ENCODE results near the gene MRPS31.

The MRPS31 gene

DNA sequence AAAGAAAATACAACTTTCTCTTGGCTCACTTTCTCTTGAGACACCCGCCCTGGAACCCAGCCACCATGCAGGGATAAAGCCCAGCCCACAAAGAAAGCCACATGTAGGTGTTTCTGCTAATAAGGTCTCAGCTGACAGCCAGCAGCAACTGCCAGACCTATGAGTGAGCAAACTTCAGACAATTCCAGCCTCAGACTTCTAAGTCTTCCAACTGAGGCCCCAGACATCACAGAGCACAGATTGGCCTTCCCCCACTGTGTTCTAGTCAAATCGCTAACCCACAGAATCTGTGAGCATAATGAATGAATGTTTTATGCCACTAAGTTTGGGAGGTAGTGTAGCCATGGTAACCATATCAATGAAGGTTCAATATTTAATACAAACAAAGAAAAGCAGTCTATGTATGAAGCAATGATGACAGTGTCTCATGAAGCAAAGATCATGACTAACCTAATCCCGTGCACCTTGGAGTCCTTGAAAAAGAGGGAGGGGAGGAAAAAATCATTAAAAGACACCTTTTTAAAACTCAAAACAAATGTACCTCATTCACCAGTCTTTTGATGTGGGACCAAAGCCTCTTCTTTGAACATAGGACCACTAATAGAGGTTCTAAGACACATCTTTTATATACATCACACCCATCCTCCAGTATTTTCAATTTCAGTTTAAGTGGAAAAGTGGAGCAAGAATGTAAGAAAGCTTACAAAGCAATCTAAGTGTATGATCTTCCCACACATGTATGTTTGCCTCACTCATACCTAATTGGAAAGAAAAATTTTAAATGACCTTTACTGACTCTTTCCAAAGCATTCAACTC lies 6.2 kb downstream of the MRPS31 start:
- no peak for DNase-seq (ENCODE audit: extremely low read depth, insufficient read length)
- TF ChIP-seq, protein P1, sequence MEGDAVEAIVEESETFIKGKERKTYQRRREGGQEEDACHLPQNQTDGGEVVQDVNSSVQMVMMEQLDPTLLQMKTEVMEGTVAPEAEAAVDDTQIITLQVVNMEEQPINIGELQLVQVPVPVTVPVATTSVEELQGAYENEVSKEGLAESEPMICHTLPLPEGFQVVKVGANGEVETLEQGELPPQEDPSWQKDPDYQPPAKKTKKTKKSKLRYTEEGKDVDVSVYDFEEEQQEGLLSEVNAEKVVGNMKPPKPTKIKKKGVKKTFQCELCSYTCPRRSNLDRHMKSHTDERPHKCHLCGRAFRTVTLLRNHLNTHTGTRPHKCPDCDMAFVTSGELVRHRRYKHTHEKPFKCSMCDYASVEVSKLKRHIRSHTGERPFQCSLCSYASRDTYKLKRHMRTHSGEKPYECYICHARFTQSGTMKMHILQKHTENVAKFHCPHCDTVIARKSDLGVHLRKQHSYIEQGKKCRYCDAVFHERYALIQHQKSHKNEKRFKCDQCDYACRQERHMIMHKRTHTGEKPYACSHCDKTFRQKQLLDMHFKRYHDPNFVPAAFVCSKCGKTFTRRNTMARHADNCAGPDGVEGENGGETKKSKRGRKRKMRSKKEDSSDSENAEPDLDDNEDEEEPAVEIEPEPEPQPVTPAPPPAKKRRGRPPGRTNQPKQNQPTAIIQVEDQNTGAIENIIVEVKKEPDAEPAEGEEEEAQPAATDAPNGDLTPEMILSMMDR (IDR thresholded peaks at IDR 0.05; ENCODE audit: insufficient read depth, low read length, poor library complexity, severe bottlenecking): no peak
- Histone ChIP-seq H3K36me3 (ENCODE audit: control insufficient read depth, insufficient read depth, low read length) (peaks cover 2% of the 10 kb centered on the region), H3K27me3 (replicated peaks; ENCODE audit: control insufficient read depth, insufficient read depth, low read length) (no peaks in the 10 kb centered on the region), H3K4me3 (replicated peaks; ENCODE audit: low read depth, low read length) (no peak overlapping the region)

DNA sequence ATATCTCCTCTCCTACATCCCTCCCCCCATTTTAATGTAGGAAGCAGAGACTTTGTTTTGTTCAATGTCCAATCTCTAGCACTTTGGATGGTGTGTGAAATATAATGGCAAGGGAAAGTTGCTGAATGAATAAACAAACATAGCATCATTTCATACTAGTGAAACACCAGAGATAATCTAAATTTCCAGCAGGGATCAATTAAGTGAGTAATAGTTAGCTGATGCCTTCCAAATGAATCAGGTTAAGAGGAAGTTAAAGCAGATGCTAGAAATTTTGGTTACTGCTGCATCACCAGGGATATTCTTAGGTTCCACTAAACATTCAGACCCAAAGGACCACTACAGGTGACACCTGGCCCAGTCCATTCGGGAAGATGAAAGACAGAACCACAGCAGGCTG lies 8.1 kb downstream of the MRPS31 start:
- Histone ChIP-seq H3K4me3 (replicated peaks; ENCODE audit: low read depth, low read length) (no peak overlapping the region), H3K36me3 (ENCODE audit: control insufficient read depth, insufficient read depth, low read length) (peaks cover 2% of the 10 kb centered on the region), H3K27me3 (replicated peaks; ENCODE audit: control insufficient read depth, insufficient read depth, low read length) (no peaks in the 10 kb centered on the region)
- TF ChIP-seq, protein P1 (IDR thresholded peaks at IDR 0.05; ENCODE audit: insufficient read depth, low read length, poor library complexity, severe bottlenecking): no peak
- no peak for DNase-seq (ENCODE audit: extremely low read depth, insufficient read length)

DNA sequence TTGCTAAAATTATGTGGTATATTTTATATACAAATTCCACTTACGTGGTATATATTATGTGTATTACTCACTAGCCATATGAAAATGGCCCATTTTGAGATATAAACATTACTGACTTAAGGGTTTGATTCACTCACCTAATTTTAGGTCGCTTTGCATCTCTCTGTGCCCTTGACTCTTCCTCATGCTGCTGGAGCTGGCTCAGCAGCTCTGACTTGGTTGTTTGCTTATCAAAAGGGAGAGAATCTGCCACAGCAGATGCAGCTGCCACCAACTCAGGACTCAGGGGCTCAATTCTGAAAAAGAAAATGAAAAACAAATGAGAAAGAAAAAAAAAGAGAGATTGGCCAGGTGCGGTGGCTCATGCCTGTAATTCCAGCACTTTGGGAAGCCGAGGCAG lies 12.2 kb downstream of the MRPS31 start:
- no peaks in the 10 kb centered on the region; the same call in 1 of the 2 replicates for H3K36me3 ChIP-seq (ENCODE audit: control insufficient read depth, insufficient read depth, low read length)
- DNase-seq (ENCODE audit: extremely low read depth, insufficient read length): no peak
- TF ChIP-seq, protein P1 (IDR thresholded peaks at IDR 0.05; ENCODE audit: insufficient read depth, low read length, poor library complexity, severe bottlenecking): no peak

DNA sequence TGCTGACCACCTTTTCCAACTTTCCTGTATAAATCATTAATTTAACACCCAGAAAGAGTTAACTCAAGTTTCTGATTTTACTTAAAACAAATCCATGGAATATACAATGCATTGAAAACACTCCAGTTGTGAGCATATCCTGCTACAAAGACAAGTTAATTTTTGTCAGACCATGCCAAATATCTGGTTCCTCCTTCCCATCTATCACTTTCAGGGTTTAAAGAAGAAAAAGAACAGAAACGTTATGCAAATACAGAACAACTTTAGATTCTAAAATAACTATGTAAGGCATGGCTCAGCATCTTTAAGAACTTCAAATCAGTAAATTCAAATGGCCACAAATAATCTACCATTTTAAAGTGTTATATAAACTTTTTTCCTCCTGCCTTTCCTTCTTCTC lies 14.9 kb downstream of the MRPS31 start:
- TF ChIP-seq, protein P1 (IDR thresholded peaks at IDR 0.05; ENCODE audit: insufficient read depth, low read length, poor library complexity, severe bottlenecking): no peak
- DNase-seq (ENCODE audit: extremely low read depth, insufficient read length): no peak
- Histone ChIP-seq H3K27me3 (replicated peaks; ENCODE audit: control insufficient read depth, insufficient read depth, low read length) (no peaks in the 10 kb centered on the region), H3K36me3 (ENCODE audit: control insufficient read depth, insufficient read depth, low read length) (peaks cover 3% of the 10 kb centered on the region), H3K4me3 (replicated peaks; ENCODE audit: low read depth, low read length) (peak overlapping the region; percentile 22)

More for the DNA sequence above, 12.2 kb downstream of the MRPS31 start:
- Histone ChIP-seq H3K4me3 (replicated peaks; ENCODE audit: low read depth, low read length) (no peak overlapping the region), H3K27me3 (replicated peaks; ENCODE audit: control insufficient read depth, insufficient read depth, low read length) (no peaks in the 10 kb centered on the region)

DNA sequence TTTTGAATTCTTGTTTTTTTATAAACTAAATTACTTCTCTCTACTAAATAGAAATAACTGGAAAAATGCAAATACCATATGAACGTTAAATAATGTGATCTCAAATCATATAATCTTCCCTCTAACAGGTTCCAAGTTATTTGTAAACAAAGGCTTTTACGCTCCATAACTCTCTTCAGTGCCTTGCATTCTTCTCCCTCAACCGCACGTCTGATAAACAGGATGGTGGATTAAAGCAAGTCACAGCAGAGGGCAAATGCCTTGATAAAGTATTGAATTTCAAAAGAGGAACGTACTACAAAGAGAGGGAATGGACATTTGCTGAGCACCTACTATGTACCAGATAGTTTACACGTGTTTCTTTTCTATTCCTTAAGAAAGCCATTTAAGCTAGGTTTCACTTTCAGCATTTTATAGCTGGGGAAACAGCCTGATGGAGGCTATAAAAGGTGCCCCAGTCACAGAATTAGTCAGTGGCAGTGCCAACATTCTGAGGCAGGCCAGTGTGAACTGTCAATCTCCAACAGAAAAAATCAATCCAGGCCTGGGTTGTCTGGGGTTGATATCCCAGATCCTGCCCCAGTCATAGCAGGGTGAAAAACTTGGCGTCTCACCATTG lies 15.8 kb downstream of the MRPS31 start:
- H3K4me3 ChIP-seq (replicated peaks; ENCODE audit: low read depth, low read length): no peak overlapping the region
- peaks cover 3% of the 10 kb centered on the region for H3K36me3 ChIP-seq (ENCODE audit: control insufficient read depth, insufficient read depth, low read length)

More for the DNA sequence above, 15.8 kb downstream of the MRPS31 start:
- no peak for DNase-seq (ENCODE audit: extremely low read depth, insufficient read length)
- TF ChIP-seq, protein P1 (IDR thresholded peaks at IDR 0.05; ENCODE audit: insufficient read depth, low read length, poor library complexity, severe bottlenecking): no peak
- H3K27me3 ChIP-seq (replicated peaks; ENCODE audit: control insufficient read depth, insufficient read depth, low read length): no peaks in the 10 kb centered on the region
